GM15510 (cell line): Measurements from ENCODE around the gene GPR25.

Source experiments
- POLR2A ChIP-seq: IDR thresholded peaks from 3 replicates; pipeline ENCODE4 v1.6.1; 2011; ENCODE audit warnings: borderline replicate concordance; ENCODE audit not compliant: insufficient read length; ENCODE audit errors: extremely low read depth

The GPR25 gene, protein sequence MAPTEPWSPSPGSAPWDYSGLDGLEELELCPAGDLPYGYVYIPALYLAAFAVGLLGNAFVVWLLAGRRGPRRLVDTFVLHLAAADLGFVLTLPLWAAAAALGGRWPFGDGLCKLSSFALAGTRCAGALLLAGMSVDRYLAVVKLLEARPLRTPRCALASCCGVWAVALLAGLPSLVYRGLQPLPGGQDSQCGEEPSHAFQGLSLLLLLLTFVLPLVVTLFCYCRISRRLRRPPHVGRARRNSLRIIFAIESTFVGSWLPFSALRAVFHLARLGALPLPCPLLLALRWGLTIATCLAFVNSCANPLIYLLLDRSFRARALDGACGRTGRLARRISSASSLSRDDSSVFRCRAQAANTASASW

DNA sequence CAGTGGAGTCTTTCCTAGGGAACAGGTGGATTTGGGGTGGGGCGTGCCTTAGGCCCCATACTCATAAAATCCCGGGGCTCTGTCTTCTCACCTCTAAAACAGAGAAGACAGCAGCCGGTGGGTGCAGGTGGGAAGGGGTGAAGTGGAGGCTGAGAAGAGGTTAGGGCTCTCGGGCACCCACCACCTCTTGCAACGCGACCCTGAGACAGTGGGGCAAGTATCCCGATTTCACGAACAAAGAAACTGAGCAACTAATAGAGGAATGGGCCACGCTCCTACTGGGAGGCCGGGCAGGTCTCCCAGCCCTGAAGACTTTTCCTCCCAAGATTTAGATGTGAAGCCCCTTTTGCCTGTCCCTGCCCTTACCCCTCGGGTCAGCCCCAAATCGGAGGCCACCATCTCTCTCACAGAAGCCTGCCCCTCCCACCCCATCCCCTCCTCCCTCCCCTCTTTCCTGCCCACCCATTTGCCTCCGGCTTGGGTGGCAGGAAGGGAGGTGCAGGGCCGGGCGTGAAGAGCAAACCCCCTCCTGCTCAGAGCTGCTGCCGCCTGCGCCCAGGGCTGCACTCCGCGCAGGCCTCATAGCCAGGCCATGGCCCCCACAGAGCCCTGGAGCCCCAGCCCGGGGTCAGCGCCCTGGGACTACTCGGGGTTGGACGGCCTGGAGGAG is at the start of gene GPR25:
Gene GPR25, plus strand, starts transcription at position 536 of the 670 bp plus-strand sequence. Its CDS starts 57 bp downstream, at position 593.
- no peak for TF ChIP-seq POLR2A

DNA sequence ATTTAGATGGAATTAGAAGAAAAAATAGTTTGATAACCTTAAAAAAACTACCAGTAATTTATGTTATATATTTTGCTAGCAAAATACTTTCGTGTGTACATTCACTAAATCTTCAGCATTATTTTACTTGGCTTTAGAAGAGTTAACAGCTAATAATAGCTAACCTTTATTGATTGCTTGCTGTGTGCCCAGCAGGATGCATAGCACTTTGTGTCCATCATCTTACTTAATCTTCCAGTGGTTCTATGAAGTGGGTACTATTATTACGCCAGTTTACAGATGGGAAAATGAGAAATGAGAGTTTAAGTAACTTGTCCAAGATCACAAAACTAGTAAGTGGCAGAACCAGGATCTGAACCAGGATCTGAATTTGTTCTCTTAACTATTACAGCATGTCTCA is 41.7 kb upstream of the GPR25 start:
- no peak for TF ChIP-seq POLR2A

DNA sequence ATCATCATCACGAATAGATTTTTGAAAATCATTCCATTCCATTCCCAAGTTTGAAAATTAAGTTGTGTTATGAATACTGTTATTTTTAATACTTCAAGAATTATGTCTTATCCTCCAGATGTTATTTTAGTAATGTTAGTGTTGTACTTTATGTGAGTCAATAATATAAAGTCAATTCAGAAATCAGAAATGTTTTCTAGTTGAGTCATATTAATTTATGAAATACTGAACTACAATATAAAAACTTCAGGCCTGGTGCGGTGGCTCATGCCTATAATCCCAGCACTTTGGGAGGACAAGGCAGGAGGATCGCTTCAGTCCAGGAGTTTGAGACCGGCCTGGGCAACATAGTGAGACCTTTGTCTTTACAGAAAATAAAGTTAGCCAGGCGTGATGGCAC is 38.4 kb upstream of the GPR25 start:
- TF ChIP-seq POLR2A: no peak

DNA sequence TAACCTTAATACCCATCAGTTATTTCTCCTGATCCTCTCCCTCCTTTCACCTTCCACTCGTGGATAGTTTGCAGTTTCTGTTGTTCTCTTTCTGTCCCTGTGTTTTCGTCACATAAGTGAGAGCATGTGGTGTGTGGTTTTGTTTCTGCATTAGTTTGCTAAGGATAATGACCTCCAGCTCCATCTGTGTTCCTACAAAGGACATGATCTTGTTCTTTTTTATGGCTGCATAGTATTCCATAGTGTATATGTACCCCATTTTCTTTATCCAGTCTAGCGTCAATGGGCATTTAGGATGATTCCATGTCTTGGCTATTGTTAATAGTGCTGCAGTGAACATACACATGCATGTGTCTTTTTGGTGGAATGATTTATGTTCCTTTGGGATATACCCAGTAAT is 36.6 kb upstream of the GPR25 start:
- TF ChIP-seq POLR2A: no peak

DNA sequence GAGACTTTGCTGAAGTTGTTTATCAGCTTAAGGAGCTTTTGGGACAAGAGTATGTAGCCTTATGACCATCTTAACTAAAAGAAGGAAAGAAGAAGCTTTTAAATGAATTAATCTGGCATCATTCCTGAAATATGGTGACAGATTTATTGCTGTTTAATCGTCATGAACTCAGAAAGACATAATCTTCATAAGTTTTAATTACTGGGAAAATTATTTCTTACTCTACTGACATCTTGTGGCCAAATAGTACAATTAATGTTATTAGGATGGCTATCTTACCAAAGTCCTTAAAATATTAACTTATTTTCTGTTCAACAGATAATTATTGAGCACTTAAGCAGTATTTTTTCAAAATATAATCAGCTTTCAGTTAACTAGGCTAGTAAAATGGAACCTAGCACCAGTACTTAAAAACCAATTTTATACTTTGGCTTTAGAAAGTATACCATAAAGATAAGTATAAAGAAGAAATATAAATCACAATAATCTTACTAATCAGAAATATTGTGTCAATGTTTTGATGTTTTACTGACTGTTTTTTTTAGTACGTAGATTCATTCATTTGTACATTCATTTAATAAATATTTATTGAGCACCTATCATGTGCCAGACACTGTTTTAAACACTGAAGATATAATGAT is 34.7 kb upstream of the GPR25 start:
- no peak for TF ChIP-seq POLR2A

DNA sequence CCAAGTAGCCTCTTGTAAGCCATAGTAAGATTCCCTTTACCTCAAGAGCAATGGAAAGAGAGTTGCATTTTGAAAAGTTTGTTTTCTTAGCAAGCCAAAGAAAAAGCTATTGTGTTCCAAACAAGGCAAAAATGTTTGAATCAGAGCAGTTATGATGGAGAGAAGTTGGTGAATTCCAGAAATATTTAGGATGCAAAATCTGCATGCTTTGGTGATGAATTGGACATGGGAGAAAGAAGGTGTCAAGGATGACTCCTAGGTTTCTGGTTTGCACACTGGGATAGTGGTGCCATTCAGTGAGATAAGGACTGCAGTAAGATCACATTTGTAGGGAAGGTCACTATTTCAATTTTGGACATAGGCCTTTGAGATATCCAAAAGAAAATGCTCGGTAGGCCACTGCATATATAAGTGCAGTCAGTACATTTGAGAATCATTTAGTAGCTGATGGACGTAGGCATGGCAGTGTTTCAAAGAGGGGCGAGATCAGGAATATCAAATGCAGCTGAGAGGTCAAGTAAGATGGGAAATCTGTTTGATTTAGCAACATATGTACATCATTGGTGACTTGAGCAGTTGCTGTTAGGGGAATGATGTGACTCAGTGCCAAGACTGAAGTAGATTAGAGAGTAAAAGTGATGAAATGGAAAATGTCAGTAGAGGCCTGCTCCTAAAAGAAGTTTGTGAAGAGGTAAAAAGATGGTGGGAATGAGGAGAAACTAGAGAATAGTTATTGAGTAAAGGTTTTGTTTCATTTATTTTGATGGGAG is 33.9 kb upstream of the GPR25 start:
- no peak for TF ChIP-seq POLR2A

DNA sequence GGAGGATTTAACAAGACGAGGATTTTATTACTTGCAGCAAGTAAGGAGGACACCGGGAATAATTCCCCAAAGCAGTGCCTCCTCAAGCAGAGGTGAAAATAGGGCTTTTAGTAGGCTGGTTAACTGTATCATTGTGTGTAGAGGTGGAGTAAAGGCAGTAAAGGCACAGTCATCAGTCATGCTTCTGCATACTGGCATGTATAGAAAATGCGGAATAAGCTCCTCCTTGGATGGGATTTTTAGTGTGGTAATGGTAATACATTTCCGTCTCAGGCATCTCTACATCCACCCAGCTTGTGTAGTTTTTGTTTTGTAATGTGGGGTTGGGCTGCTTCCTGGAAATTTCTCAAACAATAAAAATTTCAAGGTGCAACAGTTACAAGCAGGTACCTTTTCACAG is 27.4 kb upstream of the GPR25 start:
- TF ChIP-seq POLR2A: no peak

DNA sequence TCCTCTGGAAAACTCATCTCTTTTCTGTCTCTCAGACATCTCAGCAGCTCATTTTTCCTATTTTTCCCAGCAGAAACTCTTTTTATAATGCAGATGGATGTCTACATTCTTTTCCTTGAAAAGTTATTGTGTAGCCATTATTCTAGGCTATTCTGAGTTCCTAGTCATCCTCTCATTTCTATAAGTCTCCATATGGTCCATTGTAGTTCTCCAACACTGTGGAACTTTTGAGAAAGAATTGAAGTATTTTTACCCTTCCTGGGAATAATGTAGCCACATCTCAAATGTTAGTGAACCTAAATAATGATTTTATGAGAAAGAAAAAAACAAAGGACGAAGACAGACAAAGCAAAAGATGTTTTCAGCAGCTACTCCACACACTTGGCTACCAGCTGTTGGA is 26.4 kb upstream of the GPR25 start:
- TF ChIP-seq POLR2A: no peak

DNA sequence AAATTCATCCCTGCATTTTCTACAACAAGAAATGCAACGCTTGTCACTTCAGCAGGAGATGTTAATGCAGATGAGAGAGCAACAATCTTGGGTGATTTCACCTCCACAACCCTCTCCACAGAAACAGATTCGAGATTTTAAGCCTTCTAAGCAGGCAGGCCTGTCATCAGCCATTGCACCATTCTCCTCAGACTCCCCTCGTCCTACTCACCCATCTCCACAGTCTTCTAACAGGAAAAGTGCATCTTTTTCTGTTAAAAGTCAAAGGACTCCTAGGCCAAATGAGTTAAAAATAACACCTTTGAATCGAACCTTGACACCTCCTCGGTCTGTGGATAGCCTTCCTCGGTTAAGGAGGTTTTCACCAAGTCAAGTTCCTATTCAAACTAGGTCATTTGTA is 23.4 kb upstream of the GPR25 start:
- TF ChIP-seq POLR2A: no peak

DNA sequence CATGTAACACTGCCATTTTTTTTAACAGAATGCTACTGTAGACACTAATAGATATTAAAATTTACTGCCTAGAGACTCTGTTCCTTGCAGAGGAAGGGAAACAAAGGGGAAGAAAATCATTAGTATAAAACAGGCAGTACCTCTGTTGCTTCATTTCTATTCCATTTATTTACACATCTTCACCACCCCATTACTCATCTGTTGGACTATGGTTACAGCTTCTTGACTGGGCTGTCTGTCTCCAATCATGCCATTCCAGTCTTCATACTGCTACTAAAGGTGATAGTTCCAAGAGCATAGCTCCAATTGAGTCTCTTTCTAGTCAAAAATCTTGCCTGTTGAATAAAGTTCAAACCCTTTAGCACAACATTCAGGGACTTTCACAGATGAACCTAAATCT is 22.2 kb upstream of the GPR25 start:
- TF ChIP-seq POLR2A: no peak

DNA sequence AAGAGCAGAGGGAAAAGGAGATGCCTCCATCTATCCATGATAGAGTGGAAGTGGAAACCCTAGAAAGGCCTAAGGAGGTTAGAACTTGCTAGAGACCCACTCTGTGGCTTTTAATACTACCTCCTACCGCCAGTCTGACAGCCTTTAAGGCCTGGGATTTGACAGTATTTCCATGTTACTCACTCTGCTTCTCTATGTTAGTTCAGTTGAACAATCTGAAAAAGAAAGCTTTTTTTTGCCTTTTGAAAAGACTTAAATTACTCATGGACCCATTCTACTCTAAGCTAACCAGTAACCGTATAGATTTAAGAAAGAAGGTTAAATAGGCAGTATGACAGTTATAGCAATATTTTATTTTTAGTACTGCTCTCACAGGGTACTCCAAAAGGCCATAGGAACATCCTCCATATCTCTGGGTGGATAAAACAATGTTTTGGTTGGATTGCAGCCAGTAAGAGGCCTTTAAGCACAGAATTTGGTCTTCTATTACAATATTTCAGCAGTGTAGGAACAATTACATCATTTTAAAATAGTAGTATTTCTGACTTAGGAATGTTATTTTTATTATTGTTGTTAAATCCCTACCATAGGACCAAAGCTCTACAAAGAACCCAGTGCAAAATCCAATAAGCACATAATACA is 15.9 kb upstream of the GPR25 start:
- no peak for TF ChIP-seq POLR2A

DNA sequence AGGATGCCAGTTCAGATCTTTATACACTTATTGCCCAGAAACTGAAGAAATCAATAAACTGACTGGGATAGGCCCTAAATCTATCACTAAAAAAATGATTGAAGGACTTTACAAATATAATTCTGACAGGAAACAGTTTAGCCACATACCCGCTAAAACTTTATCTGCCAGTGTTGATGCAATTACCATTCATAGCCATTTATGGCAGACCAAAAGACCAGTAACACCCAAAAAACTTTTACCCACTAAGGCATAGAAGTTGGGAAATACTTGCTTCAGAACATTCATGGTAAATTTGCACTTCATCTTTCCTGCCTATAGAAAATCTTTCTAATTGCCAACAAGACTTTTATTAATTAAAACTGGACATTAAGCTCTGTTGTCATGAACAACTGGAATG is 15.0 kb upstream of the GPR25 start:
- TF ChIP-seq POLR2A: no peak

DNA sequence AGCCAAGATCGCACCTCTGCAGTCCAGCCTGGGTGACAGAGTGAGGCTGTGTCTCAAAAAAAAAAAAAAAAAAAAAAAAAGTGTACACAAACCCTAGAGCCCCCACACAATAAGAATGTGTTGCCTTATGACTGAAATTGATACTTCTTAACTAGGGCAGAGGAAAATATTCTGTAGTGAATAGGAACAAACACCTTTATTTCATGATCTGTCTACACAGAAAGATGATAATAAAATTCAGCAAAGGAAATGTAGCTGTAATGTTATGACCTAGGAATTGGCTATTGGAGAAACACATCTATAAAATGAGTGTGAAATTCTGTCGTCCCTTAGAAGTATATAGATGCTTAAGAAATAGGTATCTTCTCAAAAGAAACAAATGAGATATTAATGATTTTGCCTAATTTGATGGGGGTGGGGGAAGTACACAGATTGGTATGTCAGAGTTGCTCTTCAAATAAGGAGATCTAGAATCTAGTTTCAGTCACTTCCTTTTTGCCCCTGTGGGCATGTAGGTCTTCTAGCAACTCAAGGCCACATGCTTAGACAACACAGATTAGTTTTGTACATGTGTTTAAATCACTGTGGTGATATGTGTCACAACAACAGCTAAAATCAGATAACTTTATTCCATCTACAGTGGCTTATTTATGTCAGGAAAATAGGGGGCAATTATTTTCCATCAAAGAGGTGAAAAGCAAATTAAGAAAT is 10.7 kb upstream of the GPR25 start:
- TF ChIP-seq POLR2A: no peak
